HepG2 (cell line): ENCODE measurements around the gene IGIP. TPM values are rescaled to one million over a fixed set of nuclear protein-coding genes. Genes with fewer than 3 reads are reported as not detected.
A peak's percentile ranks its signal among the peaks of the same experiment; 100 is the strongest.

Experiments
- HCFC1 ChIP-seq: fragments of 150-350 bp; IDR thresholded peaks from 2 replicates; pipeline ENCODE4 v1.6.1; 2014; ENCODE audit warnings: low read depth, low read length
- LCORL ChIP-seq, 2 experiments: fragments of 450-650 bp in 1 of 2; sonication (generic) in 1 of 2; formaldehyde crosslinking in 1 of 2; IDR thresholded peaks; 2 replicates each; pipeline versions ENCODE4 v1.5.0 to v1.6.1; 2017 to 2020; ENCODE audit warnings: antibody characterized with exemption in 1 of 2, missing genetic modification reagents in 1 of 2
- MXD3 ChIP-seq: IDR thresholded peaks from 2 replicates; pipeline ENCODE4 v1.6.1; 2016; ENCODE audit warnings: mild to moderate bottlenecking, missing biosample characterization, missing genetic modification reagents
- NR0B2 ChIP-seq: sonication (generic); formaldehyde crosslinking; IDR thresholded peaks from 2 replicates; pipeline ENCODE4 v1.4.0; 2020; ENCODE audit warnings: mild to moderate bottlenecking, missing genetic modification reagents
- PRDM4 ChIP-seq: sonication (generic); formaldehyde crosslinking; IDR thresholded peaks from 2 replicates; pipeline ENCODE4 v1.9.0; 2021; ENCODE audit warnings: missing genetic modification reagents, borderline replicate concordance
- RBM22 ChIP-seq: fragments of 200-400 bp; formaldehyde crosslinking; optimal IDR thresholded peaks from 2 replicates; pipeline ENCODE3; 2017; ENCODE audit warnings: mild to moderate bottlenecking, low read length, moderate library complexity
- SIX1 ChIP-seq: sonication (generic); formaldehyde crosslinking; IDR thresholded peaks from 2 replicates; pipeline ENCODE4 v1.4.0; 2020; ENCODE audit warnings: missing genetic modification reagents, borderline replicate concordance
- ZFP1 ChIP-seq: IDR thresholded peaks from 2 replicates; pipeline ENCODE4 v1.6.1; 2016
- ZNF589 ChIP-seq: sonication (generic); formaldehyde crosslinking; conservative IDR thresholded peaks from 2 replicates; pipeline ENCODE4 v1.8.0; 2022; ENCODE audit warnings: mild to moderate bottlenecking, moderate library complexity, missing genetic modification reagents
- polyA plus RNA-seq, 8 experiments: library from polyadenylated mRNA; depleted of rRNA in 3 of 8; stranded (reverse) in 7 of 8; unstranded in 1 of 8; fragments of >200 nt; fragmentation: Illumina TruSeq in 4 of 8; extraction: Trizol in 4 of 8; gene quantifications; 2 replicates each; pipeline versions ENCODE4 v1.2.1 to v1.2.3, GENCODE V29; 2011 to 2016; ENCODE audit warnings: low read depth in 4 of 8, missing spikeins in 1 of 8, mixed read lengths in 1 of 8; ENCODE audit not compliant: insufficient read depth in 1 of 8
- total RNA-seq, 5 experiments: library from RNA; depleted of rRNA; stranded (reverse); fragments of >200 nt; fragmentation: Illumina TruSeq; extraction: Trizol; gene quantifications; 2 replicates each; pipeline ENCODE4 v1.2.3, GENCODE V29; 2016; ENCODE audit warnings: low read depth in 1 of 5
- TF ChIP-seq, protein P1 (sequence below): sonication (generic); formaldehyde crosslinking; IDR thresholded peaks from one replicate; pipeline ENCODE4 v1.5.1; 2020; ENCODE audit warnings: mild to moderate bottlenecking, missing genetic modification reagents; ENCODE audit errors: not compliant biosample characterization
- TF ChIP-seq, protein P2 (sequence below): sonication (generic); formaldehyde crosslinking; IDR thresholded peaks from 2 replicates; pipeline ENCODE4 v1.4.0; 2020; ENCODE audit warnings: missing genetic modification reagents

Gene IGIP
- total and polyA plus RNA-seq, 2 of the 13 experiments (the other 11 are each of a cell fraction or from before 2014, with no cell fraction given): 1.7 to 2.1 TPM

- TF ChIP-seq, protein P1, sequence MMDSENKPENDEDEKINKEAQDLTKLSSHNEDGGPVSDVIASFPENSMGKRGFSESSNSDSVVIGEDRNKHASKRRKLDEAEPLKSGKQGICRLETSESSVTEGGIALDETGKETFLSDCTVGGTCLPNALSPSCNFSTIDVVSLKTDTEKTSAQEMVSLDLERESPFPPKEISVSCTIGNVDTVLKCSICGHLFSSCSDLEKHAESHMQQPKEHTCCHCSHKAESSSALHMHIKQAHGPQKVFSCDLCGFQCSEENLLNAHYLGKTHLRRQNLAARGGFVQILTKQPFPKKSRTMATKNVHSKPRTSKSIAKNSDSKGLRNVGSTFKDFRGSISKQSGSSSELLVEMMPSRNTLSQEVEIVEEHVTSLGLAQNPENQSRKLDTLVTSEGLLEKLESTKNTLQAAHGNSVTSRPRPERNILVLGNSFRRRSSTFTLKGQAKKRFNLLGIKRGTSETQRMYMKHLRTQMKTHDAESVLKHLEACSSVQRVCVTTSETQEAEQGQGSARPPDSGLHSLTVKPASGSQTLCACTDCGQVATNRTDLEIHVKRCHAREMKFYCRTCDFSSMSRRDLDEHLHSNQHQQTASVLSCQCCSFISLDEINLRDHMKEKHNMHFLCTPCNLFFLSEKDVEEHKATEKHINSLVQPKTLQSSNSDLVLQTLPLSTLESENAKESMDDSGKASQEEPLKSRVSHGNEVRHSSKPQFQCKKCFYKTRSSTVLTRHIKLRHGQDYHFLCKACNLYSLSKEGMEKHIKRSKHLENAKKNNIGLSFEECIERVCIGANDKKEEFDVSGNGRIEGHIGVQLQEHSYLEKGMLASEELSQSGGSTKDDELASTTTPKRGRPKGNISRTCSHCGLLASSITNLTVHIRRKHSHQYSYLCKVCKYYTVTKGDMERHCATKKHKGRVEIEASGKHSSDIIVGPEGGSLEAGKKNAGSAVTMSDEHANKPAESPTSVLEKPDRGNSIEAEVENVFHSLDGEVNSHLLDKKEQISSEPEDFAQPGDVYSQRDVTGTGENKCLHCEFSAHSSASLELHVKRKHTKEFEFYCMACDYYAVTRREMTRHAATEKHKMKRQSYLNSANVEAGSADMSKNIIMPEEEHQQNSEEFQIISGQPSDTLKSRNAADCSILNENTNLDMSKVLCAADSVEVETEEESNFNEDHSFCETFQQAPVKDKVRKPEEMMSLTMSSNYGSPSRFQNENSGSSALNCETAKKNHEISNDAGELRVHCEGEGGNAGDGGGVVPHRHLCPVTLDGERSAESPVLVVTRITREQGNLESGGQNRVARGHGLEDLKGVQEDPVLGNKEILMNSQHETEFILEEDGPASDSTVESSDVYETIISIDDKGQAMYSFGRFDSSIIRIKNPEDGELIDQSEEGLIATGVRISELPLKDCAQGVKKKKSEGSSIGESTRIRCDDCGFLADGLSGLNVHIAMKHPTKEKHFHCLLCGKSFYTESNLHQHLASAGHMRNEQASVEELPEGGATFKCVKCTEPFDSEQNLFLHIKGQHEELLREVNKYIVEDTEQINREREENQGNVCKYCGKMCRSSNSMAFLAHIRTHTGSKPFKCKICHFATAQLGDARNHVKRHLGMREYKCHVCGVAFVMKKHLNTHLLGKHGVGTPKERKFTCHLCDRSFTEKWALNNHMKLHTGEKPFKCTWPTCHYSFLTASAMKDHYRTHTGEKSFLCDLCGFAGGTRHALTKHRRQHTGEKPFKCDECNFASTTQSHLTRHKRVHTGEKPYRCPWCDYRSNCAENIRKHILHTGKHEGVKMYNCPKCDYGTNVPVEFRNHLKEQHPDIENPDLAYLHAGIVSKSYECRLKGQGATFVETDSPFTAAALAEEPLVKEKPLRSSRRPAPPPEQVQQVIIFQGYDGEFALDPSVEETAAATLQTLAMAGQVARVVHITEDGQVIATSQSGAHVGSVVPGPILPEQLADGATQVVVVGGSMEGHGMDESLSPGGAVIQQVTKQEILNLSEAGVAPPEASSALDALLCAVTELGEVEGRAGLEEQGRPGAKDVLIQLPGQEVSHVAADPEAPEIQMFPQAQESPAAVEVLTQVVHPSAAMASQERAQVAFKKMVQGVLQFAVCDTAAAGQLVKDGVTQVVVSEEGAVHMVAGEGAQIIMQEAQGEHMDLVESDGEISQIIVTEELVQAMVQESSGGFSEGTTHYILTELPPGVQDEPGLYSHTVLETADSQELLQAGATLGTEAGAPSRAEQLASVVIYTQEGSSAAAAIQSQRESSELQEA (CRISPR knock-in tag): no peak
- TF ChIP-seq ZFP1: no peak
- 0 out of 2 replicates have a peak, but pooled peaks have one; percentile 18 for TF ChIP-seq MXD3 (CRISPR knock-in tag)
- 0 out of 2 replicates have a peak, but pooled peaks have one; percentile 67 for TF ChIP-seq ZNF589
- TF ChIP-seq RBM22: no peak
- no peak; the same call in 1 of the 2 replicates for TF ChIP-seq HCFC1
- TF ChIP-seq NR0B2: 0 out of 2 replicates have a peak, but pooled peaks have one; percentile 24
- no peak for TF ChIP-seq LCORL (IDR thresholded peaks at IDR 0.05)
- 0 out of 2 replicates have a peak, but pooled peaks have one; percentile 5 for TF ChIP-seq LCORL (CRISPR knock-in tag; IDR thresholded peaks at IDR 0.05)
- TF ChIP-seq PRDM4 (CRISPR knock-in tag): no peak
- TF ChIP-seq, protein P2, sequence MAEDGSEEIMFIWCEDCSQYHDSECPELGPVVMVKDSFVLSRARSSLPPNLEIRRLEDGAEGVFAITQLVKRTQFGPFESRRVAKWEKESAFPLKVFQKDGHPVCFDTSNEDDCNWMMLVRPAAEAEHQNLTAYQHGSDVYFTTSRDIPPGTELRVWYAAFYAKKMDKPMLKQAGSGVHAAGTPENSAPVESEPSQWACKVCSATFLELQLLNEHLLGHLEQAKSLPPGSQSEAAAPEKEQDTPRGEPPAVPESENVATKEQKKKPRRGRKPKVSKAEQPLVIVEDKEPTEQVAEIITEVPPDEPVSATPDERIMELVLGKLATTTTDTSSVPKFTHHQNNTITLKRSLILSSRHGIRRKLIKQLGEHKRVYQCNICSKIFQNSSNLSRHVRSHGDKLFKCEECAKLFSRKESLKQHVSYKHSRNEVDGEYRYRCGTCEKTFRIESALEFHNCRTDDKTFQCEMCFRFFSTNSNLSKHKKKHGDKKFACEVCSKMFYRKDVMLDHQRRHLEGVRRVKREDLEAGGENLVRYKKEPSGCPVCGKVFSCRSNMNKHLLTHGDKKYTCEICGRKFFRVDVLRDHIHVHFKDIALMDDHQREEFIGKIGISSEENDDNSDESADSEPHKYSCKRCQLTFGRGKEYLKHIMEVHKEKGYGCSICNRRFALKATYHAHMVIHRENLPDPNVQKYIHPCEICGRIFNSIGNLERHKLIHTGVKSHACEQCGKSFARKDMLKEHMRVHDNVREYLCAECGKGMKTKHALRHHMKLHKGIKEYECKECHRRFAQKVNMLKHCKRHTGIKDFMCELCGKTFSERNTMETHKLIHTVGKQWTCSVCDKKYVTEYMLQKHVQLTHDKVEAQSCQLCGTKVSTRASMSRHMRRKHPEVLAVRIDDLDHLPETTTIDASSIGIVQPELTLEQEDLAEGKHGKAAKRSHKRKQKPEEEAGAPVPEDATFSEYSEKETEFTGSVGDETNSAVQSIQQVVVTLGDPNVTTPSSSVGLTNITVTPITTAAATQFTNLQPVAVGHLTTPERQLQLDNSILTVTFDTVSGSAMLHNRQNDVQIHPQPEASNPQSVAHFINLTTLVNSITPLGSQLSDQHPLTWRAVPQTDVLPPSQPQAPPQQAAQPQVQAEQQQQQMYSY (CRISPR knock-in tag): peak; percentile 66
- peak; percentile 25; the same call in 1 of the 2 replicates for TF ChIP-seq SIX1 (CRISPR knock-in tag)
These were observed 49.8 kb downstream of the IGIP start (continued) for GRCh38 chr5:140175367-140176030.
